Measurements from ENCODE around the gene INPP5J. TPM values are rescaled to one million over a fixed set of nuclear protein-coding genes. Genes with fewer than 3 reads are reported as not detected.

Gene INPP5J
- total and polyA plus RNA-seq, 9 of the 15 experiments (the other 6 are each of a cell fraction or from before 2014, with no cell fraction given), result 0.10 to 6.3 (median 4.8) TPM

DNA sequence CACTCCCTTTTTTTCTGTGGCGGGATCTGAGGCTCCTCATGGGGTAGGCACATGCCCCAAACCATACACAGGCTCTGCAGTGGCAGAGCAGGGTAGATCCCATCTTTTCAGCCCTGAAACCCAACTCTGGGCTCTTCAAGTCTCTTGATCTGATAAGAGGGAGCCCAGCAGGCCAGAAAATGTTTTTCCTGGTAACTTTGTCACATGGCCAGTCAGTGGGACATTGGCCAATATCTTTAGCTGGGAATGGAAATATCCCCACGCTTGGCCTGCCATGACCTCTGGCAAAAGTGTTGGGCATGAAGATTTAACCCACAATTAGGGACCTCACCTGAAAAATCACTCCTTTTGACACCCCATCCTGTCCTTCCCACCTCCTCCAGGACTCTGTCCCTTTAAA is 8.1 kb downstream of the INPP5J start:
- no peaks in the 10 kb centered on the region for H3K79me2 ChIP-seq (ENCODE audit: control insufficient read depth, insufficient read depth, low read length)
- H3K9me1 ChIP-seq (ENCODE audit: control insufficient read depth, insufficient read depth, low read length), result no peaks in the 10 kb centered on the region
- no peak overlapping the region for H3K4me2 ChIP-seq (ENCODE audit: insufficient read depth, low read length)
- H3K9me3 ChIP-seq (replicated peaks; ENCODE audit: control insufficient read depth, insufficient read depth, low read depth, low read length), result no peaks in the 10 kb centered on the region
- H3K4me3 ChIP-seq, result no peak overlapping the region
- H3K4me1 ChIP-seq (replicated peaks in 1 of 2; ENCODE audit: control insufficient read depth in 2 of 2, insufficient read depth in 2 of 2, low read length in 2 of 2), result peaks cover 19 to 25% of the 10 kb centered on the region in 2 experiments; a peak in 4 of 5 replicates
- H3K36me3 ChIP-seq (ENCODE audit: control insufficient read depth, insufficient read depth, low read length), result no peaks in the 10 kb centered on the region
- no peak for ATAC-seq
- H3K27me3 ChIP-seq (ENCODE audit: control insufficient read depth in 2 of 2, insufficient read depth in 2 of 2, low read length in 2 of 2), result no peaks in the 10 kb centered on the region
- no peaks in the 10 kb centered on the region for H4K20me1 ChIP-seq (replicated peaks; ENCODE audit: control insufficient read depth, insufficient read depth, low read length)
- intact Hi-C loops (cut with micrococcal nuclease) (no loop called here), in situ Hi-C loops (cut with MboI) (no loop called here)
- no peak for FAIRE-seq
- H2AFZ ChIP-seq (ENCODE audit: low read depth, low read length), result peak overlapping the region; percentile 39; the same call in 1 of the 2 replicates
- ChIA-PET POLR2A (interaction anchor here (0.6 kb wide), 1 partner anchor 26 kb away, joined by 3 read pairs; no protein-coding TSS in a partner anchor), CTCF (ENCODE audit: low intra/inter-chr PET ratio) (no interaction called here)
- H3K9ac ChIP-seq (ENCODE audit: insufficient read depth in 1 of 2, low read depth in 2 of 2, low read length in 2 of 2), result peak overlapping the region in 1 of 2 experiments; percentile 36; a peak in 1 of 4 replicates
- DNase-seq (ENCODE audit: extremely low read depth in 1 of 4, low spot score in 3 of 4), result peak in 1 of 4 experiments; percentile 18
- 38% methylated on average over 2 of the region's 2 CpGs for WGBS (ENCODE audit: insufficient coverage, low coverage, missing lambda C conversion rate)
- BruUV-seq (replicated peaks), result no TSS peak
- H3K27ac ChIP-seq (ENCODE audit: extremely low read depth, low read depth, low read length), result no peak overlapping the region
- TF ChIP-seq MYNN (IDR thresholded peaks at IDR 0.05) (no peak), MYNN (CRISPR knock-in tag; IDR thresholded peaks at IDR 0.05) (no peak), ZNF707 (CRISPR knock-in tag; conservative IDR thresholded peaks at IDR 0.05) (no peak), HOXB6 (CRISPR knock-in tag; IDR thresholded peaks at IDR 0.05; ENCODE audit: borderline replicate concordance) (no peak), CEBPB (tag; IDR thresholded peaks at IDR 0.05) (0 out of 2 replicates have a peak, but pooled peaks have one; percentile 50), RBM22 (IDR thresholded peaks at IDR 0.05; ENCODE audit: low read depth, low read length, poor library complexity, severe bottlenecking) (no peak), TEAD1 (CRISPR knock-in tag; IDR thresholded peaks at IDR 0.05) (0 out of 4 replicates have a peak, but pooled peaks of 1 of the 2 experiments have one; percentile 40), ZNF431 (CRISPR knock-in tag; IDR thresholded peaks at IDR 0.05) (no peak), HLTF (IDR thresholded peaks at IDR 0.05) (no peak), ZNF282 (CRISPR knock-in tag; IDR thresholded peaks at IDR 0.05) (no peak), PHF21A (IDR thresholded peaks at IDR 0.05; ENCODE audit: borderline replicate concordance, low read depth) (no peak), CCNT2 (IDR thresholded peaks at IDR 0.05; ENCODE audit: borderline replicate concordance, extremely low read depth, insufficient read length, low read depth, low read length) (no peak), ZNF766 (CRISPR knock-in tag; conservative IDR thresholded peaks at IDR 0.05) (peak; percentile 52; the same call in 1 of the 2 replicates), SRSF1 (IDR thresholded peaks at IDR 0.05; ENCODE audit: low read depth, low read length) (no peak), NFE2 (IDR thresholded peaks at IDR 0.05; ENCODE audit: low read depth) (no peak), CEBPG (CRISPR knock-in tag; IDR thresholded peaks at IDR 0.05) (no peak), CEBPG (tag; conservative IDR thresholded peaks at IDR 0.05 in 1 of 2, IDR thresholded peaks at IDR 0.05 in 1 of 2) (peak; percentile 37 to 73; a peak in 2 of 4 replicates), L3MBTL2 (IDR thresholded peaks at IDR 0.05) (peak; percentile 61), HDGF (IDR thresholded peaks at IDR 0.05) (no peak), RAD51 (IDR thresholded peaks at IDR 0.05; ENCODE audit: borderline replicate concordance, low read depth) (peak; percentile 44; the same call in 1 of the 2 replicates), YY1 (IDR thresholded peaks at IDR 0.05; ENCODE audit: borderline replicate concordance in 1 of 3, control insufficient read depth in 1 of 3, extremely low read depth in 1 of 3, insufficient read depth in 3 of 3, insufficient read length in 1 of 3, insufficient replicate concordance in 2 of 3, low read depth in 1 of 3, low read length in 2 of 3) (no peak), SMAD4 (CRISPR knock-in tag; conservative IDR thresholded peaks at IDR 0.05) (0 out of 2 replicates have a peak, but pooled peaks have one; percentile 10), MYC (IDR thresholded peaks at IDR 0.05; ENCODE audit: low read depth, low read length) (0 out of 2 replicates have a peak, but pooled peaks have one; percentile 30), MYC (CRISPR knock-in tag; IDR thresholded peaks at IDR 0.05; ENCODE audit: borderline replicate concordance, low read depth) (no peak), FOXJ2 (tag; IDR thresholded peaks at IDR 0.05) (0 out of 2 replicates have a peak, but pooled peaks have one; percentile 15)
